GM12874 (cell line): Measurements from ENCODE around the gene SYT8.
A peak's percentile ranks its signal among the peaks of the same experiment; 100 is the strongest.

Experiments
- TF ChIP-seq, protein P1 (sequence below): IDR thresholded peaks from 2 replicates; pipeline ENCODE4 v1.5.1; 2011; ENCODE audit warnings: low read depth, mild to moderate bottlenecking, control low read depth, low read length, moderate library complexity; ENCODE audit not compliant: insufficient read depth

Gene SYT8

GRCh38 chr11:1830322-1831223, 4.2 kb upstream of the SYT8 start:
- TF ChIP-seq, protein P1, sequence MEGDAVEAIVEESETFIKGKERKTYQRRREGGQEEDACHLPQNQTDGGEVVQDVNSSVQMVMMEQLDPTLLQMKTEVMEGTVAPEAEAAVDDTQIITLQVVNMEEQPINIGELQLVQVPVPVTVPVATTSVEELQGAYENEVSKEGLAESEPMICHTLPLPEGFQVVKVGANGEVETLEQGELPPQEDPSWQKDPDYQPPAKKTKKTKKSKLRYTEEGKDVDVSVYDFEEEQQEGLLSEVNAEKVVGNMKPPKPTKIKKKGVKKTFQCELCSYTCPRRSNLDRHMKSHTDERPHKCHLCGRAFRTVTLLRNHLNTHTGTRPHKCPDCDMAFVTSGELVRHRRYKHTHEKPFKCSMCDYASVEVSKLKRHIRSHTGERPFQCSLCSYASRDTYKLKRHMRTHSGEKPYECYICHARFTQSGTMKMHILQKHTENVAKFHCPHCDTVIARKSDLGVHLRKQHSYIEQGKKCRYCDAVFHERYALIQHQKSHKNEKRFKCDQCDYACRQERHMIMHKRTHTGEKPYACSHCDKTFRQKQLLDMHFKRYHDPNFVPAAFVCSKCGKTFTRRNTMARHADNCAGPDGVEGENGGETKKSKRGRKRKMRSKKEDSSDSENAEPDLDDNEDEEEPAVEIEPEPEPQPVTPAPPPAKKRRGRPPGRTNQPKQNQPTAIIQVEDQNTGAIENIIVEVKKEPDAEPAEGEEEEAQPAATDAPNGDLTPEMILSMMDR: no peak

DNA sequence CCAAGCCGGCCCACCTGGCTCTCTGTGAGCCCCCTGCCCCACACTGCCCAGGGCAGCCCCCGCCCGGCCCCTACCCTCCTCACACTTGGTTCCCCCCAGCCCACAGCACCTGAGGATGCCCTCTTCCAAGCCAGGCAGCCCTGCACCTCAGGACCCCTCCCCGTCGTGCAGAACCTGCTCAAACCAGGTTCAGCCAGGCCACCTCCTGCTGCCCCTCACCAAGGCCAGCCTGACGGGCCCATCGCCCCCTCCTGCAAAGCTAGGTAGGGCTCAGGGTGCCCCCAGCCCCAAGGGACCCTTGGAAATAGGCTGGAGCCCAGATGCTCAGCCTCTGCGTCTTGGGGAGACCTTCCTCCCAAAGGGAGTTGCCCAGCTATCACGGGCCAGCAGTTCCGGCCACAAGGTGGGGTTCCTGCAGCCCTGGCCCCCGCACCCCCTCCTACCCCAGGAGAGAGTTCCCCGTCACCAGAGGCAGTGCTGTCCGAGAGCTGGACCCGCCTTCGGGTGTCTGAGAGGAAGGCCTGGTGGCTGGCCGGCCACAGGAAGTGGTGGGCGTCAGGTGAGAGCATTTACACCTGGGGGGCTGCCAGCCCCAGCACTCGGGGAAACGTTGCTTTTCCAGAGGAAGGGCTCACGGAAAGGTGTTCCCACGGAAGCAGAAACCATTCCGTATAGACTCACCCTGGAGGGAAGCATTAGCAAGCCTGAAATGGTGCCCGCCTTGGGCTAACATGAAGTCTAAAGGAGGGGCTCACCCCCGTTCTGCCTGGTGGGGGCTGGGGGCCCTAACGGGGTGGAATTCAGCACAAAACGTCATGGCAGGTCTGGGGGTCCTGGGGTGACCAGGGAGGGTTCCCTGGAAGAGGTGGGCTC, 3.2 kb upstream of the SYT8 start:
- TF ChIP-seq, protein P1: no peak

- TF ChIP-seq, protein P1: peak; percentile 98
Measured at GRCh38 chr11:1832211-1832919, 2.4 kb upstream of the SYT8 start.

DNA sequence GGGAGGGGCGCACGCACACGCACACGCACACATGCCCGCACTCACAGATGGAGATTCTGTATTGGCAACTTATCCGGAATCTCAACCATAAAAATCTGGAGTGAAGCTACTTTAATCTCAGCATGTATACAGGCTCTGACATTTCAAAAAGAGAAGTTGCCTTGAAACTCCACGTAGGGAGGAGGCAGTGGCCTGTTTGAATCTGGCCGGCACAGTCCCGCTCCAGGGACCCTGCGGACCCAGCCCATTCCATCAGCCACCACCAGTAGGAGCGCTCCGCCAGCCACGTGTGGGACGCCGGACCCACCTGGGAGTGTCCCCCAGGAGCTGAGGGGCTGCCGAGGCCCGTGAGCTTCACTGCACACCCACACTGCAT, 1.9 kb upstream of the SYT8 start:
- TF ChIP-seq, protein P1: no peak

- TF ChIP-seq, protein P1: no peak
Measured at GRCh38 chr11:1834062-1834610, 654 bp upstream of the SYT8 start.

DNA sequence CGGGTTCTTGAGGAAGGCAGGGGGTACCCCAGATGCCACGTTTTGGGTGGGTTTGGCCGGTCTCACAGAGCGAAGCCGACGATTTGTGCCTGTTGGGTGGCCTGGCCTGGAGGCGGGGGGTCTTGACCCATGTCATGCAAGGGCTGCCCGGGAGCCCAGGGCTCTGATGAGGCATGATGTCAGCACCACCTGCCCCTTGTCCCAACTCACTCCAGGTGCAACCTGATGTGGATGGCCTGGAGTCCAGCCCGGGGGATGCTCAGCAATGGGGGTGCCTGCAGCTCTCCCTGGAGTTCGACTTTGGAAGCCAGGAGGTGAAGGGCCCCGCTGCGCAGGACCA, 851 bp downstream of the SYT8 start:
- TF ChIP-seq, protein P1: no peak
